Measurements from ENCODE around the gene FMNL2.

Gene FMNL2

GRCh38 chr2:152525277-152525838 lies 190.4 kb downstream of the FMNL2 start:
- WGBS, 2 experiments (ENCODE audit: insufficient coverage in 2 of 2): 85 to 93% methylated on average over 3 to 4 of the region's 6 CpGs
- peaks cover 2% of the 10 kb centered on the region for H3K36me3 ChIP-seq (ENCODE audit: control insufficient read depth, insufficient read depth, low read length)
- H3K27ac ChIP-seq (ENCODE audit: low read depth, low read length, severe bottlenecking): no peak overlapping the region
- H3K9me3 ChIP-seq (ENCODE audit: control insufficient read depth, low read length): no peaks in the 10 kb centered on the region
- H3K4me1 ChIP-seq (ENCODE audit: control insufficient read depth, insufficient read depth, low read length, poor library complexity, severe bottlenecking): peaks cover 19% of the 10 kb centered on the region
- no peak overlapping the region for H3K4me3 ChIP-seq (ENCODE audit: extremely low read depth, insufficient read depth, low read length, poor library complexity, severe bottlenecking)

DNA sequence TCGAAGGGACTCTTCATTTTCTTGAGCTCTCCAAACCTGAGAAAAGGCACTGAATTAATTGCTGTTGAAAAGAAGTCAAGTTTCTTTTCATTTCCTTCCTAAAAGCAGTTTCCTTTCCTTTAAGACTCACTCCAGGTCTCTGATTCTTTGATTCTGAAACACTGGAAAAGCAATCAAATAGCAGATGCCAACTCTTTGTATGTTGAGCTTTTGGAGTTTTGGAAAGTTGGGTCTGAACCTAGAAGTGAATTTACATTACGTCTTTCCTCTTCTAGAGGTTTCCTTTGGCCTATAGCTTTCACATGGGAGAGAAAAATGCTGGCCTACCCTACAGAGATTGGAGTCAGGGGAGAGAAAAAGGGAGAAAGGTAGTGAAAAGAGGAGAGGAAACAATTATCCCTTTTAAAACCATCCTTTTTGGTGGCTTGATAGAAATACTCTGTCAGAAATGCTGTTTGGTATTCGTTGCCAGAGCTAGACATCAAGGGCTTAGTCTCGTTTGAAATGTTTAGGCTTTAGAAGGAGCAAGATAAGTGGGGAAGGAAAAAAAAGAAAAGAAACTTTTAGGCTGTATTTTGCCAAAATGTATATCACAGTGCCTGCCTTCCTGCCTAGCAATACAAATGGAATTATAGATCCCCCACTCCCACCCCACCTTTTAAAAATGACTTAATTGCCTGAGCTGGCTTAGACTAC lies 194.6 kb downstream of the FMNL2 start:
- Histone ChIP-seq H3K4me3 (ENCODE audit: extremely low read depth, insufficient read depth, low read length, poor library complexity, severe bottlenecking) (no peak overlapping the region), H3K27ac (ENCODE audit: low read depth, low read length, severe bottlenecking) (no peak overlapping the region), H3K9me3 (ENCODE audit: control insufficient read depth, low read length) (no peaks in the 10 kb centered on the region), H3K4me1 (ENCODE audit: control insufficient read depth, insufficient read depth, low read length, poor library complexity, severe bottlenecking) (peaks cover 19% of the 10 kb centered on the region), H3K36me3 (ENCODE audit: control insufficient read depth, insufficient read depth, low read length) (no peaks in the 10 kb centered on the region)
- 77 to 83% methylated on average over 1 to 3 of the region's 4 CpGs for WGBS, 2 experiments (ENCODE audit: insufficient coverage in 2 of 2)

- no peaks in the 10 kb centered on the region for H3K36me3 ChIP-seq (ENCODE audit: control insufficient read depth, insufficient read depth, low read length)
- WGBS, 2 experiments (ENCODE audit: insufficient coverage in 2 of 2): 83 to 100% methylated on average over 2 to 3 of the region's 3 CpGs
These were observed 197.3 kb downstream of the FMNL2 start for GRCh38 chr2:152532241-152532640.

GRCh38 chr2:152534460-152535135 lies 199.6 kb downstream of the FMNL2 start:
- Histone ChIP-seq H3K4me3 (ENCODE audit: extremely low read depth, insufficient read depth, low read length, poor library complexity, severe bottlenecking) (no peak overlapping the region), H3K27ac (ENCODE audit: low read depth, low read length, severe bottlenecking) (no peak overlapping the region), H3K9me3 (ENCODE audit: control insufficient read depth, low read length) (no peaks in the 10 kb centered on the region), H3K4me1 (ENCODE audit: control insufficient read depth, insufficient read depth, low read length, poor library complexity, severe bottlenecking) (peaks cover 3% of the 10 kb centered on the region), H3K36me3 (ENCODE audit: control insufficient read depth, insufficient read depth, low read length) (no peaks in the 10 kb centered on the region)
- WGBS, 2 experiments (ENCODE audit: insufficient coverage in 2 of 2): 90 to 96% methylated on average over 4 to 5 of the region's 7 CpGs

More at GRCh38 chr2:152532241-152532640, 197.3 kb downstream of the FMNL2 start:
- Histone ChIP-seq H3K9me3 (ENCODE audit: control insufficient read depth, low read length) (no peaks in the 10 kb centered on the region), H3K27ac (ENCODE audit: low read depth, low read length, severe bottlenecking) (no peak overlapping the region), H3K4me3 (ENCODE audit: extremely low read depth, insufficient read depth, low read length, poor library complexity, severe bottlenecking) (no peak overlapping the region), H3K4me1 (ENCODE audit: control insufficient read depth, insufficient read depth, low read length, poor library complexity, severe bottlenecking) (peaks cover 6% of the 10 kb centered on the region)

GRCh38 chr2:152537081-152537651 lies 202.2 kb downstream of the FMNL2 start:
- 87 to 92% methylated on average over 6 to 7 of the region's 9 CpGs for WGBS, 2 experiments (ENCODE audit: insufficient coverage in 2 of 2)
- H3K36me3 ChIP-seq (ENCODE audit: control insufficient read depth, insufficient read depth, low read length): no peaks in the 10 kb centered on the region
- H3K4me1 ChIP-seq (ENCODE audit: control insufficient read depth, insufficient read depth, low read length, poor library complexity, severe bottlenecking): peaks cover 5% of the 10 kb centered on the region
- H3K9me3 ChIP-seq (ENCODE audit: control insufficient read depth, low read length): no peaks in the 10 kb centered on the region
- no peak overlapping the region for H3K4me3 ChIP-seq (ENCODE audit: extremely low read depth, insufficient read depth, low read length, poor library complexity, severe bottlenecking)
- H3K27ac ChIP-seq (ENCODE audit: low read depth, low read length, severe bottlenecking): no peak overlapping the region

- H3K4me3 ChIP-seq (ENCODE audit: extremely low read depth, insufficient read depth, low read length, poor library complexity, severe bottlenecking): no peak overlapping the region
- H3K9me3 ChIP-seq (ENCODE audit: control insufficient read depth, low read length): no peaks in the 10 kb centered on the region
- 100% methylated on average over 1 of the region's 2 CpGs; no CpG with 5 or more reads in 1 of the 2 experiments for WGBS, 2 experiments (ENCODE audit: insufficient coverage in 2 of 2)
- no peak overlapping the region for H3K27ac ChIP-seq (ENCODE audit: low read depth, low read length, severe bottlenecking)
- no peaks in the 10 kb centered on the region for H3K36me3 ChIP-seq (ENCODE audit: control insufficient read depth, insufficient read depth, low read length)
- peaks cover 24% of the 10 kb centered on the region for H3K4me1 ChIP-seq (ENCODE audit: control insufficient read depth, insufficient read depth, low read length, poor library complexity, severe bottlenecking)
These were observed 204.4 kb downstream of the FMNL2 start for GRCh38 chr2:152539424-152539823.

- Histone ChIP-seq H3K36me3 (ENCODE audit: control insufficient read depth, insufficient read depth, low read length) (no peaks in the 10 kb centered on the region), H3K4me1 (ENCODE audit: control insufficient read depth, insufficient read depth, low read length, poor library complexity, severe bottlenecking) (peaks cover 35% of the 10 kb centered on the region), H3K27ac (ENCODE audit: low read depth, low read length, severe bottlenecking) (no peak overlapping the region), H3K4me3 (ENCODE audit: extremely low read depth, insufficient read depth, low read length, poor library complexity, severe bottlenecking) (no peak overlapping the region), H3K9me3 (ENCODE audit: control insufficient read depth, low read length) (no peaks in the 10 kb centered on the region)
- 75 to 89% methylated on average over 1 to 3 of the region's 3 CpGs for WGBS, 2 experiments (ENCODE audit: insufficient coverage in 2 of 2)
These were observed 206.7 kb downstream of the FMNL2 start for GRCh38 chr2:152541712-152542111.

- Histone ChIP-seq H3K27ac (ENCODE audit: low read depth, low read length, severe bottlenecking) (peak overlapping the region; percentile 92), H3K4me3 (ENCODE audit: extremely low read depth, insufficient read depth, low read length, poor library complexity, severe bottlenecking) (peak overlapping the region; percentile 0), H3K4me1 (ENCODE audit: control insufficient read depth, insufficient read depth, low read length, poor library complexity, severe bottlenecking) (peaks cover 35% of the 10 kb centered on the region), H3K36me3 (ENCODE audit: control insufficient read depth, insufficient read depth, low read length) (no peaks in the 10 kb centered on the region), H3K9me3 (ENCODE audit: control insufficient read depth, low read length) (no peaks in the 10 kb centered on the region)
- WGBS, 2 experiments (ENCODE audit: insufficient coverage in 2 of 2): 80% methylated on average over 1 of the region's 4 CpGs; no CpG with 5 or more reads in 1 of the 2 experiments
These were observed 207.5 kb downstream of the FMNL2 start for GRCh38 chr2:152542337-152542994.

GRCh38 chr2:152542995-152543481 lies 208.1 kb downstream of the FMNL2 start:
- WGBS, 2 experiments (ENCODE audit: insufficient coverage in 2 of 2): 17 to 19% methylated on average over 2 to 4 of the region's 4 CpGs
- no peaks in the 10 kb centered on the region for H3K36me3 ChIP-seq (ENCODE audit: control insufficient read depth, insufficient read depth, low read length)
- no peak overlapping the region for H3K4me3 ChIP-seq (ENCODE audit: extremely low read depth, insufficient read depth, low read length, poor library complexity, severe bottlenecking)
- H3K9me3 ChIP-seq (ENCODE audit: control insufficient read depth, low read length): no peaks in the 10 kb centered on the region
- peaks cover 35% of the 10 kb centered on the region for H3K4me1 ChIP-seq (ENCODE audit: control insufficient read depth, insufficient read depth, low read length, poor library complexity, severe bottlenecking)
- peak overlapping the region; percentile 92 for H3K27ac ChIP-seq (ENCODE audit: low read depth, low read length, severe bottlenecking)

DNA sequence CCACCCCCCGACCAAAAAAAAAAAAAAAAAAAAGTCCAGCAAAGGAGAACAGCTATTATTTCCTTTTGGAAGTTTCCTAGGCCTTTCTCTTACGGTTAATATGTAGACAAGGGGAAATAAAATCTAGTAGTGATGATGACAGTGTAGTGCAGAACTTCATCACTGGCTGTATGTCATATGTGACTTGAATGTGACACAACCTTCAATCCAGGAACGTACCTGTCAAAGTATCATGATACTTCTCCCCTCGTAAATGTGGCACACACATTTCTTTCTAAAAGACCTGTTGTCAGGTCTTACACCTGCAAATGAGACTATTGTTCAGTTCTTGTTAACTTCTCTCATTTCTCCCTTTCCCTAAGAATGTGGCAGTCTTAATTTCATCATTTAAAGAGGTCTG lies 208.7 kb downstream of the FMNL2 start:
- no peak overlapping the region for H3K4me3 ChIP-seq (ENCODE audit: extremely low read depth, insufficient read depth, low read length, poor library complexity, severe bottlenecking)
- 100% methylated on average over 2 of the region's 4 CpGs for whole genome bisulfite sequencing, 2 experiments (ENCODE audit: insufficient coverage in 2 of 2)
- peak overlapping the region; percentile 92 for H3K27ac ChIP-seq (ENCODE audit: low read depth, low read length, severe bottlenecking)
- peaks cover 3% of the 10 kb centered on the region for H3K36me3 ChIP-seq (ENCODE audit: control insufficient read depth, insufficient read depth, low read length)
- peaks cover 35% of the 10 kb centered on the region for H3K4me1 ChIP-seq (ENCODE audit: control insufficient read depth, insufficient read depth, low read length, poor library complexity, severe bottlenecking)
- H3K9me3 ChIP-seq (ENCODE audit: control insufficient read depth, low read length): no peaks in the 10 kb centered on the region

All from mesodermal cell (in vitro differentiated cells).